ENCODE results near the gene VTI1A.

DNA sequence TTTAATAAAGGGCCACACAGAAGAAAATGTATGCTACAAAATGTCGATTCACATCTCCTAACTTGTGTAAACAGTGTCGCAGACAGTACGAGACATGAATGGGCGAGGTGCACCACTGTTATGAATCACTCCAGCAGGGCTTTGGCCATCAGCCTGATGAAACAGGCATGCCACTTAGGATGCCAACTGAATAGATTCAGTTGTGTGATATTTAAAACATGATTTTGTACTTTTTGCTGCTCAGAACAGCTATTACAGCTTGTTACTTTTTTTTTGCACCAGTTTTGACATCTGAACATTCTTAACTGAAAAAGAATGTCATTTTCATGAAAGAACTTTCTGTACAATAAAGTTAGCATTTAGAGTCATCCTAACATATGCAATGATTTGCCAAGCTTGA is 138.1 kb downstream of the VTI1A start:
- TF ChIP-seq, protein P1, sequence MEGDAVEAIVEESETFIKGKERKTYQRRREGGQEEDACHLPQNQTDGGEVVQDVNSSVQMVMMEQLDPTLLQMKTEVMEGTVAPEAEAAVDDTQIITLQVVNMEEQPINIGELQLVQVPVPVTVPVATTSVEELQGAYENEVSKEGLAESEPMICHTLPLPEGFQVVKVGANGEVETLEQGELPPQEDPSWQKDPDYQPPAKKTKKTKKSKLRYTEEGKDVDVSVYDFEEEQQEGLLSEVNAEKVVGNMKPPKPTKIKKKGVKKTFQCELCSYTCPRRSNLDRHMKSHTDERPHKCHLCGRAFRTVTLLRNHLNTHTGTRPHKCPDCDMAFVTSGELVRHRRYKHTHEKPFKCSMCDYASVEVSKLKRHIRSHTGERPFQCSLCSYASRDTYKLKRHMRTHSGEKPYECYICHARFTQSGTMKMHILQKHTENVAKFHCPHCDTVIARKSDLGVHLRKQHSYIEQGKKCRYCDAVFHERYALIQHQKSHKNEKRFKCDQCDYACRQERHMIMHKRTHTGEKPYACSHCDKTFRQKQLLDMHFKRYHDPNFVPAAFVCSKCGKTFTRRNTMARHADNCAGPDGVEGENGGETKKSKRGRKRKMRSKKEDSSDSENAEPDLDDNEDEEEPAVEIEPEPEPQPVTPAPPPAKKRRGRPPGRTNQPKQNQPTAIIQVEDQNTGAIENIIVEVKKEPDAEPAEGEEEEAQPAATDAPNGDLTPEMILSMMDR (IDR thresholded peaks at IDR 0.05): no peak
- no peak for TF ChIP-seq POLR2A (IDR thresholded peaks at IDR 0.05)

Data from uterus (tissue), 2 donors.